Vagina (tissue), 2 donors: ENCODE results near the gene NBEAL1.

Experiments
- CTCF ChIP-seq, 3 experiments: fragments of 450-650 bp in 2 of 3; fragments of 200-600 bp in 1 of 3; sonication (generic) in 1 of 3; IDR thresholded peaks; one replicate each; pipeline ENCODE4 v1.5.1; 2017 to 2019; ENCODE audit warnings: antibody characterized with exemption in 3 of 3, mild to moderate bottlenecking in 2 of 3, moderate library complexity in 2 of 3
- POLR2AphosphoS5 ChIP-seq, 2 donors: sonication (generic); formaldehyde crosslinking; IDR thresholded peaks; one replicate each; pipeline ENCODE4 v1.9.0; 2017; ENCODE audit warnings: antibody characterized with exemption in 2 of 2, mild to moderate bottlenecking in 2 of 2, low read depth in 1 of 2; ENCODE audit not compliant: insufficient read depth in 1 of 2

GRCh38 chr2:202989749-202990148, 24.9 kb upstream of the NBEAL1 start:
- TF ChIP-seq CTCF (IDR thresholded peaks at IDR 0.05), result no peak
- no peak for TF ChIP-seq POLR2AphosphoS5 (IDR thresholded peaks at IDR 0.05; ENCODE audit: insufficient read depth in 1 of 2, low read depth in 1 of 2)
